Tibial nerve (tissue), 3 donors: ENCODE measurements around the gene KATNB1.

Experiments
- CTCF ChIP-seq, 5 experiments: fragments of 200-600 bp in 3 of 5; fragments of 450-650 bp in 2 of 5; sonication (generic) in 3 of 5; IDR thresholded peaks; one replicate each; pipeline ENCODE4 v1.5.1; 2016 to 2019; ENCODE audit warnings: antibody characterized with exemption in 5 of 5, mild to moderate bottlenecking in 3 of 5, moderate library complexity in 2 of 5
- POLR2A ChIP-seq, 2 donors: fragments of 450-650 bp; IDR thresholded peaks; one replicate each; pipeline ENCODE4 v1.6.1; 2017; ENCODE audit warnings: antibody characterized with exemption in 2 of 2, mild to moderate bottlenecking in 2 of 2, moderate library complexity in 2 of 2

GRCh38 chr16:57773655-57774295 lies 38.2 kb downstream of the KATNB1 start:
- TF ChIP-seq POLR2A (IDR thresholded peaks at IDR 0.05) (no peak), CTCF (IDR thresholded peaks at IDR 0.05) (no peak)
